Choroid plexus epithelial cell (primary cell): Measurements from ENCODE around the gene MCOLN2.

Experiments used
- DNase-seq: peaks from one replicate; pipeline ENCODE4 v3.0.0-alpha.2; 2010; ENCODE audit warnings: low read depth
- H3K4me3 ChIP-seq: 2 replicates; pipeline ENCODE4 v1.5.1; 2011; ENCODE audit warnings: low read depth, mild to moderate bottlenecking, control low read depth, low read length, moderate library complexity
- CTCF ChIP-seq: conservative IDR thresholded peaks from 2 replicates; pipeline ENCODE4 v1.5.1; 2011; ENCODE audit warnings: low read depth, mild to moderate bottlenecking, control low read depth, inconsistent platforms, low read length, moderate library complexity

MCOLN2 gene

GRCh38 chr1:84985365-84985764 is 11.5 kb downstream of the MCOLN2 start:
- no peak for DNase-seq
- TF ChIP-seq CTCF: no peak
- H3K4me3 ChIP-seq: no peak overlapping the region

DNA sequence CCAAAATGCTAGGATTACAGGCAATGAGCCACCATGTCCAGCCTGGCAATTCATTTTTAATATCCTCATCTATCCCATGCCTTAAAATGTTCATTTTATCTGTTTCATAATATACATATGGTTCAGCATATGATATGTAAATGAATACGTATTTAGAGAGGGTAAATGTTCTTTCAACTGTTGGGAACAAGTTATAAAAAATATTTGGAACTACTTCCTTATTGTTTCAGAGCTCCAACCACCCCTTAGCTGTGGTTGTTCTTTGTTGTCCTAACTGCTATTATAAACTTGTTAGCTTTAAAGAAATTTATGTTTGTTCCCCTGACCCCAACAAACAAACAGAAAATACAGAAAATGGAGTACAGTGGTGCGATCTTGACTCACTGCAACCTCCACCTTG is 14.5 kb downstream of the MCOLN2 start:
- TF ChIP-seq CTCF: no peak
- DNase-seq: no peak
- H3K4me3 ChIP-seq: no peak overlapping the region

DNA sequence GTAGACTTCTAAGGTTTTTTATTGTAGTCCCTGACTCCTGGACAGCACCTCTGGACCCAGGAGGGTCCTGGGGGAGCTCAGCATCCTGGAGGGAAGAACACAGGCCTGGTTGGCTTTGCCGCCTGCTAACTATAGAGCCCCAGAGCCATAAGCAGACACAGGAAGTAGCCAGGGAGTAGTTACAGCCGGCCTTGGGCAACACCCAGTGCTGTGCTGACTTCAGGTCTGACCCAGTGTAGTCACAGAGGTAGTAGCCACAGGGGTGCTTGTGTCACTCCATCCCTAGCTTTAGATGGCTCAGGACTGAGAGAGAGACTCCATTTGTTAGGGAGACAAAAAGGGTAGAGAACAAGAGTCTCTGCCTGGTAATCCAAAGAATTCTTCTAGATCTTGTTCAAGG is 21.9 kb downstream of the MCOLN2 start:
- H3K4me3 ChIP-seq: no peak overlapping the region
- TF ChIP-seq CTCF: no peak
- DNase-seq: no peak

DNA sequence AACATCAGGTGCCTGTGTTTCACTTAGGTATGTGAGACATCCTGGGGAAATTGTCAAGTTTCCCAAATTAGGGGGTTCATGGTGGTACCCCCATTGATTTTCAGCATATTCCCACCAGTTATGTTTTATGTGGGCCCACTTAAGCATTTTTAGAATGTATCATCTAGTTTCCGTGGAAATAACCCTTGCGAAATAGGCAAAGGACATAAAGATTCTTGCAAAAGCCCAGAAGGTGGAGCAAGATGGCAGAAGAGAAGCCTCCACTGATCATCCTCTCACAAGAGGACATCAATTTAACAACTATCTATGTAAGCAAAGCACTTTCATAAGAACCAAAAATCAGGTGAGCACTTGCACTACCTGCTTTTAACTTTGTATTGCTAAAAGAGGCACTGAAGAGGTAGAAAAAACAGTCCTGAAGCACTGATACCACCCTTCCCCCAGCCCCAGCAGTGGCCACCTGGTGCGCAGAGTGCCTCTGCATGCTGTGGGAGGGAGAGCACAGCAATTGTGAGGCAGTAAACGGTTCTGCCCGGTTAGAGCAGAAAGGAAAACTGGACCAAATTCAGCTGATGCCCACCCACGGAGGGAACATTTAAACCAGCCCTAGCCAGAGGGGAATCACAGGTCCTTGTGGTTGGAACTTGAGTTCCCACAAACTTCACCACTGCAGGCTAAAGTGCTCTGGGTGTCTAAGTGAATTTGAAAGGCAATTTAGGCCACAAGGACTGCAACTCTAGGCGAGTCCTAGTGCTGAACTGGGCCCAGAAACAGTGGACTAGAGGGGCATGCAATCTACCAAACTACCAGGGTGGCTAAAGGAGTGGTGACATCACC is 23.2 kb downstream of the MCOLN2 start:
- TF ChIP-seq CTCF: peak; percentile 22
- DNase-seq: peak; percentile 64
- H3K4me3 ChIP-seq: no peak overlapping the region

- TF ChIP-seq CTCF: no peak
- no peak overlapping the region for H3K4me3 ChIP-seq
- peak; percentile 39 for DNase-seq
Measured at GRCh38 chr1:84972377-84972987, 24.4 kb downstream of the MCOLN2 start.

DNA sequence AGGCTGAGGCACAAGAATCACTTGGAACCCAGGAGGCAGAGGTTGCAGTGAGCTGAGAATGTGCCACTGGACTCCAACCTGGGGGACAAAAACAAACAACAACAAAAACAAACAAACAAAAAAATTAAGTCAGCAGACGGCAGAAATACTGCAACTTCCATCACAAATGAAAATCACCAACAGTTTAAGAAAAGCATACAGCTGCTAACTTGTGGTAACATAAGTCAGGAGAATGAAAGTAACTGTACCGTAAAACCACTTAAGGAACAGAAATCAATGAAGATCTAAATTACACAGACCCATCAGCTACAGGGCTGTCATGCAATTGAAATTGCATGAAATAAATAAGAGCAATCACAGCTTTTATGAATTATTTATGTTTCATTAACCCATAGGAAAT is 25.0 kb downstream of the MCOLN2 start:
- TF ChIP-seq CTCF: no peak

More for the DNA sequence above, 25.0 kb downstream of the MCOLN2 start:
- DNase-seq: no peak
- H3K4me3 ChIP-seq: no peak overlapping the region
